GM19238 (cell line): Measurements from ENCODE around the gene DNAJC15.

Experiments used
- DNase-seq: peaks from one replicate; pipeline ENCODE4 v3.0.0; 2011; ENCODE audit warnings: low spot score; ENCODE audit not compliant: insufficient read length

DNAJC15 gene

DNA sequence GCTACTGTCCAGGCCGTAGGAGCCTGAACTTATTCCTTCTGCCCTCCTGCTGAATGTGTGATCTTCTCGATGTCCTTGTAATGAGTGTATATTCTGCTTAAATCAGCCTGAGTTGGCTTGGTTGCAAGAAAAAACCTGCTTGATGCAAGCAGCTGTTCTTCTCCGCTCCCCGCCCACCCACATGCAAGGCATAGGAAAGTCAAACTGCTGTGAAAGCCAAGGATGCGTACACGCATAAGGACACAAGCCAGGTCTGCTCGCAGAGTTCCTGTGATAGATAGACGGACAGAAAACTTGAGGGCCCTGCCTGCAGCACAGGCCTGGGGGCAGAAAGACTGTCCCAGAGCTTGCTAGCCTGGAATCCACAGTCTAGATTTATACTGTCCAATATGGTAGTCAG lies 101.1 kb downstream of the DNAJC15 start:
- DNase-seq = no peak

DNA sequence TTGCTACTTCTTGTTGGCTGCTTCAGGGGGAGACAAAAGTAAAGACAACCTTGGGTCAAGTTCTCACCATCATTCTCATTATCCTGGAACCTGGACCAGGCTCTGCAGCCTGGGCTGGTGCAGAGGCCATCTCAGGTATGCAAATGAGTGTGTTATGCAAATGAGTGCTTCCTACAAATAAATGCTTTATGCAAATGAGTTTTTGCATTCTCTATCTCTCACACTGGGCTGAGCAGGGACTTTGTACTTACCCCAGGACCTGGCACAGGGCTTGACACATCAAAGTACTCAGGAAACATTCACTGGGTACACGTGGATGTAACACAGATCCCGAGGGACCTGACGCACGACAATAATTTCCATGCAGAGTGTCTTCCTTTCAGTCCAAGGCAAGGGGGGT lies 103.0 kb downstream of the DNAJC15 start:
- no peak for DNase-seq

DNA sequence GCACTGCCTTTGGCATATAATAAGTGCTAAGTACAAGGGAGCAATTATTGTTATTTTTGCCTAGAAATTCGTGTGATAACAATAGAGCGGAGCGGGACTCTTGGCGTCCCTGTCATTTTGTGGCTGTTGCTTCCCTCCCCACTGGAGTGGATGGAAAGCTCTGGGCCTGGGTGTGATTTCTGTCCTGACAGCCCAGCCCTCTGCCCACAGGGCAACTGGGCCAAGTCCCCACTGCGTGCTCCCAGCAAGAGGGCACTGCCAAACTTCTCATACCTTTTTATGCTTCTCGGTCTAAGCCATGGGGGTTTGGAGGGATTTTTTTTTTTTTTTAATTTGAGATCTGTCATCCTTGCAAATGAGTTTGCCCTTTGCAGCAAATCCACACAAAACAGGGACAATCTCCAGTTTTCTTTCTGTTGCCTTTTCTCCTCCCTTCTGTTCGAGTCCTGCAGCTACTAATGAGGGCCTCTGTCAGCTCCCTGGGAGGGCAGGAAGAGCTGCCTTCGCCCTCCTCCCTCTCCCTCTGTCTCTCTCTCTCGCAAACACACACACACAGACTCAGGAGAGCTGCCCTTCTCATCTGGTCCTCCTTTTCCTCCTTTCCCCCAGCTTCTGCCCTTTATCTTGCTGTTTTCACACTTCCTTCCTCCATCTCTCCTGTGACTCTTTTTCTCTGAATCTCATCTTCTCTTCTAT lies 103.9 kb downstream of the DNAJC15 start:
- no peak for DNase-seq

DNA sequence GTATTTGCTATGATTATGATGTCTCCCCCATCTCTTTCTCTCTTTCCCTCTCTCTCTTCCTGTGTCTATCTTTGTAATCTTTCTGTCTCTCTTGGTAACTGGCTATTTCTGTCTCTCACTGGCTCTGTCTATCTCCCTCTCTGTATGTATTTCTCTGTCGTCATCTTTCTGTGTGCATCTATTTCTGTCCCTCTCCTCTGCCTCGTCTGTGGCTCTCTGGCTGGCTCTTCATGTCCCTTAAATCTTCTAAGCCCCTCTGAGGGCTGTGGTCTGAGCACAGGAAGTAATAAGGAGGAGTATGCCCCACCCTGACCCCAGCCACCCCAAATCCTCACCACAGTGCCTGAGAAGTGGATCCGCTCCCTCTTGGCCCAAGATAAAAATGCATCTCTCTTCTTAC lies 104.4 kb downstream of the DNAJC15 start:
- DNase-seq = no peak

DNA sequence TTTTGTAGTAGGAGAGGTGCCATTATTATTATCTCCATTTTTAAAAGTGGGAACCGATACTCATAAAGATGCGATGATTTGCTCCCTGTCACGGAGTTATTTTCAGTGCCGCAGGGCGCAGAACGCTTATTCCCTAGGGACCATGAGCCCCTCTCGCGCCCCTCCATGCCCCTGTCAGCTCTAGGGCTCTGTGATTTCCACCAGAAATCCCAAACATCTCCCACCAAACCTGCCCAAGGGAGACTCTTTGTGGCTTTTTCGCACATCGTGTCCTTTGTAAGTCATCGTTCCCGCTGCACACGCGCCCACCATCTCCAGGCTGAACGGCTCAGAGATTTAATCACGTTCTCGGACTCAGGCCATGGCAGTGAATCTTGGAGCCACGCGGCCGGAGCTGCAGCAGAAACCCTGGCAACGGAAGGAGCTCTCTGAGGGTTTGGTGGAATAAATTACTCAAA lies 105.1 kb downstream of the DNAJC15 start:
- no peak for DNase-seq

DNA sequence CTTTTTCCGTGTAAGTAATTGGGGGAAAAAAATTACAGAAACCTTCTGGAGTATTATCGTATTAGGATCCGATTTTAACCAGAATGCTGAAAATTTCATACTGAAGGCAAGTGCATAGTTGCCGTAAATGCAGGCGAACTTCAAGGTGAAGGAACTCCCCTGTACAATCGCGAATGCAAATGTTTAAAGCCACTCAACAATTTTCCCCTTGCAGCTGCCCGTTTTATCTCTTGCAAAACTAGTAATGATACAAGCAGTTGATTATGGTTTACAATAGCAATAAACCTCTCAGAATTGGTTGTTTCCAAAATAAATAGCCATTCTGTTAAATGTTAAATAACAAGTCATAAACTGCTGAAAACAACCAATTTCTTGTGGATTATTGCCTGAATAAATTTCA lies 105.7 kb downstream of the DNAJC15 start:
- DNase-seq = no peak

DNA sequence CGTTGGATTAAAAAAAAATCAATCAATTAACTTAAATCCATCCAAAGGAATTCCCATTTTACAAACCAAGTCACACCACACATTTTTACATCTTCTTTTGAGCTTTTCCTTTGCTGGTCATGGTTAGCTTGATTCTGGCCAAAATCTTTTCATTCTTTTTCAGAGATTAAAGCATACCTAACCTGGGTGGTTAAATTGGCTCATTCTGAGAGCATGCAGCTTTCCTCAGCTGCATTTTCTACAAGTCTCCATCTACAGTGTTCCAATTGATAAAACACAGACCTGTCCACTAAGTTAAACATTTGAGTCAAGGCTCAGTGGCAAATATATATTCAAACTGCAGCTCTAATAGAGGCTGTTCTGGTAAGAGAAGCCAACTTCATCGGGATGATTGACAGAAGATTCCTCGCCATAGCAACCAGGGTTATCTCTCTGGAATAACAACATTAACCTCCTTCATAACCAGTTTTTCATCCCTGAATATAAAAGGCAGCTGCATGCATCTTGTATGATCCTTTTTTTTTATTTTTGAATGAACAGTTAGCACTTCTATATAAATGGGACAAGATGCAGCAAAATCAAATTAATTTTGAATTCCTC lies 106.2 kb downstream of the DNAJC15 start:
- DNase-seq = no peak

DNA sequence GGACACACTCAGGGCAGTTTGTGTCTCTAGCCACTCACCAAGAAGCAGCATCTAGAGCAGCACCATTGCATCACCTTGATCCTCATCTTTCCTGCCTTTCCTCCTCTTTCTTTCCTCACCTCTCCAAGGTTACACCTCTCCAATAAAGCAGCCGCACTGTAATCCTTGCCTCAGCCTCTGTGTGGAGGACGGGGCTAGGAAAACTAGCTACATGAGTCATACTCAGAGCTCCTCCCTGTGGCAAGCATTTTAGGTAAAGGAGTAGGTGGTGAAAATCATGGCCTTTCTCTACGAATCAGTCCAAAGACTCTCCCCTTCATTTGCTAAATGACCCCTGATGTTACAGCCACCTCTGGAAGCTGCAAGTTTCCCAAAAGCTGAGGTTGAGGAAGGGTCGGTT lies 108.9 kb downstream of the DNAJC15 start:
- DNase-seq = no peak

DNA sequence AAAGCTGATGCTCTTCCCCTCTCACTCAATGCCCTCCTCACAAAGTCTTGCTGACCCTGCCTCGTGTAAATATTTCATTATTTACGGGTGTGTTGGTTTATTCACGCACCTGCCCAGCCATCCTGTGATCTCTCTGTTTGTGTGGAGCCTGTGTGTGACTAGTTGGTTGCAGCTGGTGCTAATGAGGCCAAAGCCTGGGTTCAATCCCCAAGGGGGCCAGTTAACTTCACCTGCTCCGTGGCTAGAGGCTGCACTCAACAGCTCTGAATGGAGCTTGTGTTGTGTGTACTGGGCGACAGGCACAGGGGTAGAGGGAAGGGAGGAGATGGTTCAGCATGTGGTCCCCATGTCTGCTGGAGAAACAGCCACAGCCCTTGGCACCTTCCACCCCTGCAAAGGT lies 109.5 kb downstream of the DNAJC15 start:
- no peak for DNase-seq

DNA sequence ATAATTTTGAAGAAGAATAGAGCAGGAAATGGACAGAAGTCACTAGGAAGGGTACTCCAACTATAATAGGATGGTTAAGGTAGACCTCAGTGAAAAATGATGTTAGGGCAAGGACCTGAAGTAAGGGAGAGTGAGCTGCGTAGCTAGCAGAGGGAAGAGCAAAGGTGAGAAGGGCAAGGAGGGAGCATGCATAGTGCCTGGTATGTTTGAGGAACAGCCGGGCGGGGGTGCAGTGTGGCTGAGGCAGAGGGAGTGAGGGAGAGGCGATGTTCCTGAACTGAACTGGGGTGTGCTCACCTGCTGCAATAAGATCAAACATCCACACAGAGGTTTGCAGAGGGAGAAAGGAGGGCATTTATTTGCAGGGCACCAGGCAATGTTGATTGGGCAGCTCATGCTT lies 110.4 kb downstream of the DNAJC15 start:
- DNase-seq = no peak

DNA sequence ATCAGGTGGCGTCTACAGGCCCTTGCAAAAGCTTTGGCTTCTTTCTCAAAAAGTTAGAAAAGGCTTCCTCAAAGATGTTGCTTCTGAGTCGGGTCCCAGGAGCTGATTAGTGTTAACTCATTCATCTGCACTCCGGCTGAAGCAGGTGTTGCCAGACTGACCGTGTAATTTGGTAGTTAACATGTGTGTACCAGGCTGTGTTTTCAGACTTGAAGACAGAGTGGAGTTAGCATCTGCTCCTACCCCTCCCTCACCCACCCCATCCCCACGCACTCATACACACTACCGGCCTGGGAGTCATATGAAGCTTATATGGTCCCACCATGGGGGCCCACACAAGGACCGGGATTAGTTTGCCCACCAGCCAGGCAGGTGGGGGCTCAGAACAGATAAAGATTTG lies 111.5 kb downstream of the DNAJC15 start:
- DNase-seq = no peak

DNA sequence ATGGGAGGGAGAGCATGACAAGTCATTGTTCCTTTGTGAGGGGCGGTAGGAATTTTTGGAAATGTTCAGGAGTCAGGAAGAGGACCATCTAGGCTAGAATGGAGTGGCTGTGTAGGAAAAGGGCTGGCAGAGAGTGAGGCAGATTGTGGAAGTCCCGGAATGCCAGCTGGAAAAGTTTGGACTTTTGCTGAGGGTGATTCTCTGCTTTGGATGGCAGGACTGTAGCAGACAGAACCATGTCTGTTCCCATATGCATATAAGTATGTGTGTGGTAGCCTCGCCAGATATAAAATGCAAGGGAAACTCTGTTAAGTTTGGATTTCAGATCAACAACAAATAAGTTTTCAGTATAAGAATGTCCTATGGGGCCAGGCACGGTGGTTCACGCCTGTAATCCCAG lies 112.1 kb downstream of the DNAJC15 start:
- DNase-seq = no peak

DNA sequence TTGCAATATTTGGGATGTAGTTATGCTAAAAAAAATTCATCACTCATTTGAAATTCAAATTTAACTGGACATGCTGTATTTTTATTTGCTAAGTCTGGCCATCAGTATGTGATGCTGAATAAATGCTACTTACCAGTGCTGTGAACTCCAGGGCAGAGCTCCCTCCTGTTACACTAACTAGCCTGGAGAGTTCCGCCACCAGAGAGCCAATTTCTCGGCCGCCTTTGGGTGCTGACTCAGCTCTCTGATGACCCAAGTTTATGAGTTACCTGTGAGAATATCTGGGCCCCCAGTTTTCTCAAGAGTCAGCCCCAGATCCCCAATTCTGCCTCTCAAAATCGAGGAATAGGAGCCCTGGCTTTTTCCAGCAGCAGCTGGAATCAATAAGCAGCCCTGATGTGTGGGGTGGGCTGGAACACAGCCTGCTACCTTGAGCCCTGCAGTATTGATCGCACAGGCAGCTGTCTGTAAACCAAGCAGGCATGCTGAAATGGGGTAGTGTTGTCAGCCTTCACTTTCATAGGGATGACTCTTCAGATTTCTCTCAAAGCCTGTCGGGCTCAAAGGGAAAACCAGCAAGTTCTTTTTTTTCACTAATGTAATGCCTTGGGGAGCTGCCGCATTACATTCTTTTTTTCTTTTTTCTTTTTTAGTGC lies 113.7 kb downstream of the DNAJC15 start:
- DNase-seq = no peak

DNA sequence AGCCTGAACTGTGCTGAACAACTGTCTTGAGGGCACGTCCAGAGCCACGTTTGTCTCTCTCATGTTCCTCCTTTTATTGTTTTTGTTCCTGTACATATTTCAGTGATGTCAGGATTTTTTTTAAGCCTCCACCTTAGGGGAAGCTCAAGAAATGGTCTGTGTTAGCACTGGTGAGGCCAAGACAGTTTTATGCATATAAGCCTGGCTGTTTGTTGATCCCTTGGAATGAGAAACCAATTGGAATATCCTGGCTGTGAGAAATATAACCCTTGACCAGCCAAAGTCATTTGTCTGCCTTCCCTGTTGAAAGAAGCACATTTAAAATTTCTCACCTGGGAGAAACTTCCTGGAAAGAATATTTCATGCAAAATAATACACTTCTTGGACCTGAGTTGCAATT lies 115.8 kb downstream of the DNAJC15 start:
- no peak for DNase-seq

DNA sequence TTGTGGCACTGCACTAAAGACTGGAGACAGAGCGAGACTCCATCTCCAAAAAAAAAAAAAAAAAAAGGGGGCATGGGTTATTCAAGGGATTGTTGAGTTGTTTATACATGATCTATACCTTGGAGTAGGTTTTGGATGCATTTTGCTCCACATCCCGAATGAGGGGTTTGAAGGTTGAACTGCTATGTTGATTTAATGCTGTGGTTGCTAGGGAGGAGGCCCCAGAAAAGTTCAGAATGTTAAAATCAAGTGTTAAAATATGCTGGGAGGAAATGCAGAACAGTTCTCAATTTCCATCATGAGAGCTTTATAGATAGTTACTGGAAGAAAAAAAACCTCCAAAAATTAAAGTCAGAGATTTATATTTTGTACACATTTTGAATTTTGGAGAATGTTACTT lies 116.5 kb downstream of the DNAJC15 start:
- no peak for DNase-seq

DNA sequence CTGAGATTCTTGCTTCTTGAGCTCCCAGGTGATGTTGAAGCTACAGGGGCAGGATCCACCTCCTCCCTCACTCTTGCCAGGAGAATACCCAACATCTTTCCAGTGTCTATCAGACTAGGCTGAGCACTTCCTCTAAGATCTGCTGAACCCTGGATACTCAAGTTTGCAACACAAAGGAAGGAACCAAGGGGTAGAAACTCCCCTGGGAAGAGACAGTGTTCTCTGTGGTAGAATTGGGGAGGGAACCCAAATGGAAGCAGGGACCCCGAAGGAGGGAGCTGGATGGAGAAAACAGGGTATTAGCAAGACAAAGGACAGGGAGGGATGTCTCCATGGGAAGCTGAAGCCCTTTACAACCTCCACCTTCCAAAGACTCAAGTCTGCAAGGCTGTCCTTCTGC lies 117.6 kb downstream of the DNAJC15 start:
- no peak for DNase-seq

DNA sequence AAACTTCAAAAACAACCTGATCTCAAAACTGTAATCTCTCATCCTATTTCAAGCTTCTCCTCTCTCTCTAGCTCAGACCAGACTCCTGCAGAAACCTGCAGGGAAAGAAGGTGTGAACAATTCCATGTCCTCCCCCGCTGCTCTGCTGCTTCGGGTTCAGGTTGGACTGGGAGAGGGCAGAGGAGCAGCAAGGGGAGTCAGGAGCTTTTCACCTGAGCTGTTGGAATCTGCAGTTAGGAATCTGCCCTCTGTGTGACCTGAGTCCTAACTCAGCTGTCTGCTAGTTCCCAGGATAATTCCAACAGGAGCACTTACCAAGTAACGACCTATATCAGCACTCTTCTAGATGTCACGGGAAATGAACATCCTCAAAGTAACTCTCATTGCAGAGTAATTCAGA lies 118.3 kb downstream of the DNAJC15 start:
- no peak for DNase-seq

DNA sequence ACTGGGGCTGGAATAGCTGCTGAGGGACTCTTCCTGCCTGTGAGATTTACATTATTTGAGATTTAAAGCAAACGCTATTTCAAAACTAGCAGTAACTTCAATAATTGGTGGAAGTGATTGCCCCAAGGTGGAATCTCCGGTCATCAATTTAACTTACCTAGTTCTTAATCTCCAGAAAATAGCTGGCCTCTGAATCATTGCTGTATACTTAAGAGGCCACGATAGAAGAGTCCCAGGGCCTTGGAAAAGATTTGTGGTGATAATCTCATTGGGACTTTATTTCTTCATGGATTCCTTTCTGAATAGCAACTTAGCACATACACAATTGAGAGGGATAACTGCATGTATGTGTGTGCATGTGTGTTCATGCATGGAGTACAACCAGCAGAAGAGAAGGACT lies 120.2 kb downstream of the DNAJC15 start:
- DNase-seq = no peak

DNA sequence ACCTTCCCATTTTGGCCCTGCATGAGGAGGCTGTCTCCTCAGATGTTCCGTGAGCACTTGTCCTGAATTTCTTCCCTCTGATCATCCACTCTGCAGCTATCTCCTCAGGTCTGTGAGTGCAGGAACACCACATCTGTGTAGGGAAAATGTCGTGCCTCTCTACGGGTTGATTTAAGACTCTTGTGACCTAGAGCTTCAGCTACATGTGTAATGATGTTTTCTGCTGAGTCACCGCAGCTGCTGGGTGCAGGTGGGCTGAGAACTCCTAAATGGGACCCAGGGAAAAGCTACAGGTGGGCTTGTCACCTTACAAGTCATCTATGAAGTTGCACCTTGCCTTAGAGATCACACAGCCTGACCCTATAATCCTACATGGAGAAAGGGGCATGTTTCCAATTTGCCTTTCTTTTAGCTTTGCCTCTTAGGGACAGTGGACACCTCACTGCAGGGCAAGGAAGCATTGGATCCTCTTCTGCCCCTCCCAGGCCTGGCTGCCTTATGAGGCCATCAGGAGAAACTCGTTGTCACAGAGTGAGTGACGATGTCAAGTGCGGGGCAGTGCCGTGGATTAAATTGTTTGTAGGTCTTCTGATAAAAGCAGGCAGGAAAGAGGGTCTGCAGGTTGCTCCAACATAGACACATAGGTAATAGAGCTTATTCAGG lies 122.3 kb downstream of the DNAJC15 start:
- DNase-seq = no peak

DNA sequence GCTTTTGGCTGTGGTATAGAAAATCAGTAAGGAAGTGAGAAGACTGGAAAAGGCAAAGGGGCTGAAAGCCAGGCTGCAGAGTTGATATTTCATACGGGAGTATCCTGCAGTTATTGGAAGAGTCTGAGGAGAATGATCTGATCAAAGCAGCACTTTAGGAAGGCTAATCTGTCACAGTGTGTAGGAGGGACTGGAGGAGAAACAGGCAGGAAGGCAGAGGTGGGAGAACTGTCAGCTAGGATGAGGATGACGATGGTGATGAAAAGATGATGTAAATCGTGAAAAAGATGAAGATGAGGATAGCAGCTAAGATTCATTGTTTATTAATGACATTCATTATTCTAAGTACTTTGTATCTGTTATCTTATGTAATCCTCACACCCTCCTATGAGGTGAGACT lies 123.0 kb downstream of the DNAJC15 start:
- no peak for DNase-seq

DNA sequence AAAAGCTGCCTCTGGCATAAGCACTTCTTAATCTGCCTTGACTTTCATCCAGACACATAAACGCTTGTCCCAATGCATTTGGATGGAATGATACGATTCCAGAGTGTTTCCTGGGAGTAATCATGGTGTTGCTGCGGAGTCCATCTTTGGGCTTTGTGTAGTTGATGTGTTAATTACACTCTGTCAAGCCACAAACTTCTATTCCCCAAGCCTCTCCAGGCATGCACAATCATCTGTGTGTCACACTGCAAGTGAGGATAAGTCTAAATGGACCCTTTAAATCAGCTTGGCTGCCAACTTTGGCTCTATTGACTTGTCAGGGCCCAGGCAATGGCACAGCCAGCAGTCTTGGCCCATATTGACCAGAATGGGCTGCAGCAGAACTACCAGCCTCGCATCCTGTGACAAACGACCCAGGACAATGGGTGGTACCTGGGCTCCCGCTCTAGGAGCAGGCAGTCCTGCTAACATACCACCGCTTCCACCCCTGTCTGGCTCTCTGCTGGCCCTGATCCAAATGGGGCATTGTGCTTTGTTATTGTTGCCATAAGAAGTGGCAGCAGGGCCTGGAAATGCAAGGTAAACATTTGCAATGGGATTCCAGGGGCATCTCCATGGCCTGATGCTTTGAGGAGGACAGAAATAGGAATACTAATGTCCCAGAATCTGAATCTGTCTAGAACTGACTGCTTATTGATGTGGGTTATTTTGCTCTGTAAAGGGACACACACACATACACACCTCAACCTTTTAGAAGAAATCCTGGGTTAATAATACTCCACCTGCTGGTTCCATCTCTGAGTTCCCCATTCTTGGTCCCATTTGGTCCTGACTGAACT lies 127.2 kb downstream of the DNAJC15 start:
- DNase-seq = no peak
